ENCODE measurements around the gene RNF150. TPM values are rescaled to one million over a fixed set of nuclear protein-coding genes. Genes with fewer than 3 reads are reported as not detected.

Gene RNF150
- total RNA-seq = 0.13 and 0.25 TPM in 2 replicates

GRCh38 chr4:141133146-141133998 is at the start of gene RNF150:
Gene RNF150 (minus strand): TSS chr4:141133469.

Other genes starting within 250 kb of the RNF150 start
- gene ZNF330, start 87.4 kb upstream of the RNF150 start, total RNA-seq = 30.0 and 32.6 TPM in 2 replicates